Vagina (tissue), 2 donors: ENCODE results near the gene STK39.

Source experiments
- POLR2A ChIP-seq, 2 donors: fragments of 450-650 bp; IDR thresholded peaks; one replicate each; pipeline ENCODE4 v1.6.1; 2017; ENCODE audit warnings: antibody characterized with exemption in 2 of 2, mild to moderate bottlenecking in 2 of 2, moderate library complexity in 2 of 2
- POLR2AphosphoS5 ChIP-seq, 2 donors: sonication (generic); formaldehyde crosslinking; IDR thresholded peaks; one replicate each; pipeline ENCODE4 v1.9.0; 2017; ENCODE audit warnings: antibody characterized with exemption in 2 of 2, mild to moderate bottlenecking in 2 of 2, low read depth in 1 of 2; ENCODE audit not compliant: insufficient read depth in 1 of 2
- TF ChIP-seq, protein P1 (sequence below), 3 experiments: fragments of 450-650 bp in 2 of 3; fragments of 200-600 bp in 1 of 3; sonication (generic) in 1 of 3; IDR thresholded peaks; one replicate each; pipeline ENCODE4 v1.5.1; 2017 to 2019; ENCODE audit warnings: antibody characterized with exemption in 3 of 3, mild to moderate bottlenecking in 2 of 3, moderate library complexity in 2 of 3

DNA sequence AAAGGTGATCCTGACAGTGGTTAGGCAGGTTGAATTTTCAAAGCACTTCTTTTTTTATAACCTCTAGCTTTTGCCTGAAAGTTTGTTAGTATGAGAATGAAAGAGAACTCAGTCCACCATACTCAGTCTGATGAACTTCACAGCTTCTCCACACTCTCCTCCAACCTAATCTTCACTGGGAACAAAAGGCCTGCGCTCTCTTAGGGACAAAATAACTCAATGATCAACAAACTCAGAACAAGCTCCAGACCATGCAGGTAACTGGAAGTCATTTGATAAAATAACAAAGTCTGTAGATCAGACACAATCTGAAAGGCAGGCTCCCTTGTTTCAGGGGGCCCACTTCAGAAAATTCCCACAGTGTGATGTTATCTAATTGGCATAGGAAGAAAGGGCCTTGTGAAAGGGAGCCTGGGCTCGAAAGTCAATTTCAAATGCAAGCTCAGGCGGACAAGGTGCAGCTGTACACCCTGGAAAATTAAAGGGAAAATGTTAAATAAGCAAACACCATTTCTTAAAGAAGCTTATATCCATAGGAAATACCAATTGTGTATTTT, 142.2 kb downstream of the STK39 start:
- TF ChIP-seq, protein P1, sequence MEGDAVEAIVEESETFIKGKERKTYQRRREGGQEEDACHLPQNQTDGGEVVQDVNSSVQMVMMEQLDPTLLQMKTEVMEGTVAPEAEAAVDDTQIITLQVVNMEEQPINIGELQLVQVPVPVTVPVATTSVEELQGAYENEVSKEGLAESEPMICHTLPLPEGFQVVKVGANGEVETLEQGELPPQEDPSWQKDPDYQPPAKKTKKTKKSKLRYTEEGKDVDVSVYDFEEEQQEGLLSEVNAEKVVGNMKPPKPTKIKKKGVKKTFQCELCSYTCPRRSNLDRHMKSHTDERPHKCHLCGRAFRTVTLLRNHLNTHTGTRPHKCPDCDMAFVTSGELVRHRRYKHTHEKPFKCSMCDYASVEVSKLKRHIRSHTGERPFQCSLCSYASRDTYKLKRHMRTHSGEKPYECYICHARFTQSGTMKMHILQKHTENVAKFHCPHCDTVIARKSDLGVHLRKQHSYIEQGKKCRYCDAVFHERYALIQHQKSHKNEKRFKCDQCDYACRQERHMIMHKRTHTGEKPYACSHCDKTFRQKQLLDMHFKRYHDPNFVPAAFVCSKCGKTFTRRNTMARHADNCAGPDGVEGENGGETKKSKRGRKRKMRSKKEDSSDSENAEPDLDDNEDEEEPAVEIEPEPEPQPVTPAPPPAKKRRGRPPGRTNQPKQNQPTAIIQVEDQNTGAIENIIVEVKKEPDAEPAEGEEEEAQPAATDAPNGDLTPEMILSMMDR (IDR thresholded peaks at IDR 0.05) = no peak
- TF ChIP-seq POLR2A (IDR thresholded peaks at IDR 0.05) (no peak), POLR2AphosphoS5 (IDR thresholded peaks at IDR 0.05; ENCODE audit: insufficient read depth in 1 of 2, low read depth in 1 of 2) (no peak)
